HepG2 (cell line): ENCODE measurements around the gene TRIM2. TPM values are rescaled to one million over a fixed set of nuclear protein-coding genes. Genes with fewer than 3 reads are reported as not detected.

Experiments
- ATAC-seq: fragments of 200-7000 bp; cut with Tn5 transposase; 3 replicates; pipeline ENCODE4 v1.9.1; 2020; ENCODE audit warnings: mild to moderate bottlenecking, moderate library complexity
- BruUV-seq: library from RNA; stranded (reverse); fragments of 400-500 nt; replicated peaks from 2 replicates; lab custom pipeline; 2021; lab: Mats Ljungman, UMichigan
- CTCF ChIA-PET: fragments of 300-600 bp; formaldehyde crosslinking; extraction: SDS; loops from one replicate; lab custom pipeline; 2021; ENCODE audit warnings: low total read pairs, inconsistent platforms, low intra/inter-chr PET ratio; lab: Yijun Ruan, JAX
- POLR2A ChIA-PET: fragments of 350-600 bp; sonication (Branson Sonifier 250); formaldehyde crosslinking; loops from one replicate; lab custom pipeline; 2020; ENCODE audit warnings: antibody characterized with exemption, inconsistent platforms; lab: Yijun Ruan, JAX
- DNase-seq: peaks from one replicate; pipeline ENCODE4 v3.0.0-alpha.2; 2015; ENCODE audit warnings: low spot score
- FAIRE-seq: peaks from 3 replicates; lab custom pipeline; 2011; peaks lifted over from hg19 to GRCh38; lab: Jason Lieb, UNC
- H2AFZ ChIP-seq: one replicate; pipeline ENCODE4 v1.6.1; 2011; ENCODE audit warnings: low read length, inconsistent platforms
- H3K27ac ChIP-seq: fragments of 300-600 bp; 3 replicates; pipeline ENCODE4 v1.8.0; 2011; ENCODE audit warnings: mixed run types, mild to moderate bottlenecking, mixed read lengths, low read length, inconsistent platforms; ENCODE audit not compliant: insufficient read depth; ENCODE audit errors: extremely low read length
- H3K27me3 ChIP-seq, 2 experiments: fragments of 200-600 bp in 1 of 2; 2 replicates in 1 of 2; 3 replicates in 1 of 2; pipeline versions ENCODE4 v1.6.0 to v1.8.0; 2011; ENCODE audit warnings: low read length in 2 of 2, mild to moderate bottlenecking in 2 of 2, moderate library complexity in 2 of 2, inconsistent platforms in 1 of 2; ENCODE audit not compliant: insufficient read depth in 2 of 2, control insufficient read depth in 1 of 2
- H3K36me3 ChIP-seq, 2 experiments: fragments of 200-600 bp in 1 of 2; replicated peaks in 1 of 2; 2 replicates in 1 of 2; 3 replicates in 1 of 2; pipeline versions ENCODE4 v1.5.1 to v1.8.0; 2011; ENCODE audit warnings: low read length in 2 of 2, inconsistent platforms in 1 of 2; ENCODE audit not compliant: insufficient read depth in 2 of 2, control insufficient read depth in 1 of 2
- H3K4me1 ChIP-seq: 2 replicates; pipeline ENCODE4 v1.5.1; 2012; ENCODE audit warnings: low read length, inconsistent platforms; ENCODE audit not compliant: insufficient read depth
- H3K4me2 ChIP-seq: 2 replicates; pipeline ENCODE4 v1.6.0; 2011; ENCODE audit warnings: low read depth, low read length, inconsistent platforms
- H3K4me3 ChIP-seq, 3 experiments: fragments of 200-600 bp in 1 of 3; sonication (generic), shearing (Covaris generic) in 1 of 3; replicated peaks in 1 of 3; 2 replicates each; pipeline ENCODE4 v1.5.1; 2011 to 2016; ENCODE audit warnings: low read length in 3 of 3, inconsistent platforms in 2 of 3, low read depth in 2 of 3, mild to moderate bottlenecking in 2 of 3, control low read depth in 1 of 3, mixed read lengths in 1 of 3; ENCODE audit not compliant: insufficient read depth in 1 of 3
- H3K79me2 ChIP-seq: one replicate; pipeline ENCODE4 v1.6.1; 2011; ENCODE audit warnings: low read length, inconsistent platforms; ENCODE audit not compliant: insufficient read depth
- H3K9ac ChIP-seq: 2 replicates; pipeline ENCODE4 v1.6.0; 2011; ENCODE audit warnings: mild to moderate bottlenecking, low read depth, low read length, inconsistent platforms; ENCODE audit not compliant: insufficient read depth
- H3K9me3 ChIP-seq: 2 replicates; pipeline ENCODE4 v1.5.1; 2012; ENCODE audit warnings: mild to moderate bottlenecking, low read length
- H4K20me1 ChIP-seq: 2 replicates; pipeline ENCODE4 v1.6.0; 2011; ENCODE audit warnings: inconsistent platforms, mild to moderate bottlenecking, low read length, moderate library complexity; ENCODE audit not compliant: insufficient read depth
- BORCS8-MEF2B ChIP-seq: sonication (generic); formaldehyde crosslinking; IDR thresholded peaks from 2 replicates; pipeline ENCODE4 v1.8.0; 2022; ENCODE audit warnings: mild to moderate bottlenecking, missing genetic modification reagents
- MAFF ChIP-seq: IDR thresholded peaks from 2 replicates; pipeline ENCODE4 v1.6.1; 2011; ENCODE audit warnings: low read depth, low read length, improper control_type of control experiment
- NFKB2 ChIP-seq: sonication (generic); formaldehyde crosslinking; IDR thresholded peaks from 2 replicates; pipeline ENCODE4 v1.4.0; 2020; ENCODE audit warnings: missing genetic modification reagents, borderline replicate concordance
- PCBP2 ChIP-seq: fragments of 200-400 bp; formaldehyde crosslinking; optimal IDR thresholded peaks from 2 replicates; pipeline ENCODE3; 2018; ENCODE audit warnings: low read length, low read depth; ENCODE audit not compliant: poor library complexity, severe bottlenecking
- PRPF4 ChIP-seq: fragments of 200-400 bp; formaldehyde crosslinking; IDR thresholded peaks from 2 replicates; pipeline ENCODE4 v1.6.1; 2016; ENCODE audit warnings: low read length, low read depth; ENCODE audit not compliant: poor library complexity, severe bottlenecking
- SALL1 ChIP-seq: sonication (generic); formaldehyde crosslinking; IDR thresholded peaks from 2 replicates; pipeline ENCODE4 v1.8.0; 2022; ENCODE audit warnings: mild to moderate bottlenecking, missing genetic modification reagents
- ZFP36 ChIP-seq: fragments of 150-350 bp; IDR thresholded peaks from 2 replicates; pipeline ENCODE4 v1.6.1; 2018; ENCODE audit warnings: borderline replicate concordance, low read length, low read depth; ENCODE audit not compliant: partially characterized antibody
- ZNF816 ChIP-seq: sonication (generic); formaldehyde crosslinking; IDR thresholded peaks from 2 replicates; pipeline ENCODE4 v1.8.0; 2022; ENCODE audit warnings: missing genetic modification reagents, mild to moderate bottlenecking, borderline replicate concordance
- WGBS: methylation state at CpG from one replicate; pipeline ENCODE4 v1.1.6; 2017; ENCODE audit warnings: low lambda C conversion rate; 5-methylcytosine and 5-hydroxymethylcytosine counted together
- in situ Hi-C: cut with HindIII; loops from 2 replicates; pipeline ENCODE4 v1.10.0; 2017; ENCODE audit warnings: low pct_unique_long_range_greater_than_20kb; ENCODE audit not compliant: extremely low pct_ligation_motif_present
- intact Hi-C: fragments of 100-400 bp; cut with micrococcal nuclease; formaldehyde crosslinking; loops from one replicate; pipeline ENCODE4 v1.10.0; 2022; ENCODE audit not compliant: unreplicated experiment
- polyA plus RNA-seq, 8 experiments: library from polyadenylated mRNA; depleted of rRNA in 3 of 8; stranded (reverse) in 7 of 8; unstranded in 1 of 8; fragments of >200 nt; fragmentation: Illumina TruSeq in 4 of 8; extraction: Trizol in 4 of 8; gene quantifications; 2 replicates each; pipeline versions ENCODE4 v1.2.1 to v1.2.3, GENCODE V29; 2011 to 2016; ENCODE audit warnings: low read depth in 4 of 8, missing spikeins in 1 of 8, mixed read lengths in 1 of 8; ENCODE audit not compliant: insufficient read depth in 1 of 8
- total RNA-seq, 5 experiments: library from RNA; depleted of rRNA; stranded (reverse); fragments of >200 nt; fragmentation: Illumina TruSeq; extraction: Trizol; gene quantifications; 2 replicates each; pipeline ENCODE4 v1.2.3, GENCODE V29; 2016; ENCODE audit warnings: low read depth in 1 of 5
- TF ChIP-seq, protein P1 (sequence below): sonication (generic); formaldehyde crosslinking; IDR thresholded peaks from 2 replicates; pipeline ENCODE4 v1.4.0; 2020; ENCODE audit warnings: missing genetic modification reagents
- TF ChIP-seq, protein P2 (sequence below): sonication (generic); formaldehyde crosslinking; IDR thresholded peaks from 2 replicates; pipeline ENCODE4 v1.5.0; 2020; ENCODE audit warnings: mild to moderate bottlenecking, missing genetic modification reagents
- TF ChIP-seq, protein P3 (sequence below): sonication (generic); formaldehyde crosslinking; IDR thresholded peaks from 2 replicates; pipeline ENCODE4 v1.5.1; 2020; ENCODE audit warnings: mild to moderate bottlenecking, missing genetic modification reagents

Gene TRIM2
- total and polyA plus RNA-seq, 2 of the 13 experiments (the other 11 are each of a cell fraction or from before 2014, with no cell fraction given) = 2.1 to 4.2 TPM

DNA sequence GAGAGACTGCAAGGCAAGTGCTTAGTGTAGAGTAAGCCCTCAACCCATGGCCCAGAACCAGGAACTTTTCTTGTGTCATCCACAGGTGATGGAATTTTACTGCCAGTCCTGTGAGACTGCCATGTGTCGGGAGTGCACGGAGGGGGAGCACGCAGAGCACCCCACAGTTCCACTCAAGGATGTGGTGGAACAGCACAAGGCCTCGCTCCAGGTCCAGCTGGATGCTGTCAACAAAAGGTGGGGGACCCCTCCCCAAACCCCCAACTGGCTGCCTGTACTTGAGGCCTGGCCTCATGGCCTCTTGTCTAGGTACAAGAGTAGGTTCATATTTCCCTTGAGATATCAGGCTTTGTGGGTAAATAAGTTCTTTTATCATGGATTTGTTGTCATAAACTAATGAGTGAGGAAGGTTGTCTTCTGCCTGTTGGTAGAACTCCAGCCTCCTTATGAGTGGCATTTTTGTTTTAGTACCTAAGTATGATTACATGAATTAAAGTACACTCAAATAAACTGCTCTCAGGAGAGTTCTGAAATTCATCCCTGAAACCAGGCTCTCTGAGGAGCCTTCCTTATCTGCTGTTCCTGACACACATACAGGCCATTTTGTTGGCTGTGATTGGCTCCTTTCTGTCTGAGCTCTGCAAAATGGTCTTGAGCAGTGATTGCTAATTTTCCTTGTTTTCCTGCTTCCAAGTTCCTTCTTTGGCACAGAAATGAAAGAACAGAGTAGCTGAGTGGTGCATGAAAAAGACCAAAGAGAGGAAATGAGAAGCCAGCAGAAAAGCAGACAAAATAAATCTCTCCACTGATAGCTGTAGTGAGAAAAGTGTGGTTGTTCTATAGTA is 88.9 kb downstream of the TRIM2 start (continued):
- TF ChIP-seq, protein P1, sequence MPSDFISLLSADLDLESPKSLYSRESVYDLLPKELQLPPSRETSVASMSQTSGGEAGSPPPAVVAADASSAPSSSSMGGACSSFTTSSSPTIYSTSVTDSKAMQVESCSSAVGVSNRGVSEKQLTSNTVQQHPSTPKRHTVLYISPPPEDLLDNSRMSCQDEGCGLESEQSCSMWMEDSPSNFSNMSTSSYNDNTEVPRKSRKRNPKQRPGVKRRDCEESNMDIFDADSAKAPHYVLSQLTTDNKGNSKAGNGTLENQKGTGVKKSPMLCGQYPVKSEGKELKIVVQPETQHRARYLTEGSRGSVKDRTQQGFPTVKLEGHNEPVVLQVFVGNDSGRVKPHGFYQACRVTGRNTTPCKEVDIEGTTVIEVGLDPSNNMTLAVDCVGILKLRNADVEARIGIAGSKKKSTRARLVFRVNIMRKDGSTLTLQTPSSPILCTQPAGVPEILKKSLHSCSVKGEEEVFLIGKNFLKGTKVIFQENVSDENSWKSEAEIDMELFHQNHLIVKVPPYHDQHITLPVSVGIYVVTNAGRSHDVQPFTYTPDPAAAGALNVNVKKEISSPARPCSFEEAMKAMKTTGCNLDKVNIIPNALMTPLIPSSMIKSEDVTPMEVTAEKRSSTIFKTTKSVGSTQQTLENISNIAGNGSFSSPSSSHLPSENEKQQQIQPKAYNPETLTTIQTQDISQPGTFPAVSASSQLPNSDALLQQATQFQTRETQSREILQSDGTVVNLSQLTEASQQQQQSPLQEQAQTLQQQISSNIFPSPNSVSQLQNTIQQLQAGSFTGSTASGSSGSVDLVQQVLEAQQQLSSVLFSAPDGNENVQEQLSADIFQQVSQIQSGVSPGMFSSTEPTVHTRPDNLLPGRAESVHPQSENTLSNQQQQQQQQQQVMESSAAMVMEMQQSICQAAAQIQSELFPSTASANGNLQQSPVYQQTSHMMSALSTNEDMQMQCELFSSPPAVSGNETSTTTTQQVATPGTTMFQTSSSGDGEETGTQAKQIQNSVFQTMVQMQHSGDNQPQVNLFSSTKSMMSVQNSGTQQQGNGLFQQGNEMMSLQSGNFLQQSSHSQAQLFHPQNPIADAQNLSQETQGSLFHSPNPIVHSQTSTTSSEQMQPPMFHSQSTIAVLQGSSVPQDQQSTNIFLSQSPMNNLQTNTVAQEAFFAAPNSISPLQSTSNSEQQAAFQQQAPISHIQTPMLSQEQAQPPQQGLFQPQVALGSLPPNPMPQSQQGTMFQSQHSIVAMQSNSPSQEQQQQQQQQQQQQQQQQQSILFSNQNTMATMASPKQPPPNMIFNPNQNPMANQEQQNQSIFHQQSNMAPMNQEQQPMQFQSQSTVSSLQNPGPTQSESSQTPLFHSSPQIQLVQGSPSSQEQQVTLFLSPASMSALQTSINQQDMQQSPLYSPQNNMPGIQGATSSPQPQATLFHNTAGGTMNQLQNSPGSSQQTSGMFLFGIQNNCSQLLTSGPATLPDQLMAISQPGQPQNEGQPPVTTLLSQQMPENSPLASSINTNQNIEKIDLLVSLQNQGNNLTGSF (CRISPR knock-in tag) = no peak
- TF ChIP-seq, protein P2, sequence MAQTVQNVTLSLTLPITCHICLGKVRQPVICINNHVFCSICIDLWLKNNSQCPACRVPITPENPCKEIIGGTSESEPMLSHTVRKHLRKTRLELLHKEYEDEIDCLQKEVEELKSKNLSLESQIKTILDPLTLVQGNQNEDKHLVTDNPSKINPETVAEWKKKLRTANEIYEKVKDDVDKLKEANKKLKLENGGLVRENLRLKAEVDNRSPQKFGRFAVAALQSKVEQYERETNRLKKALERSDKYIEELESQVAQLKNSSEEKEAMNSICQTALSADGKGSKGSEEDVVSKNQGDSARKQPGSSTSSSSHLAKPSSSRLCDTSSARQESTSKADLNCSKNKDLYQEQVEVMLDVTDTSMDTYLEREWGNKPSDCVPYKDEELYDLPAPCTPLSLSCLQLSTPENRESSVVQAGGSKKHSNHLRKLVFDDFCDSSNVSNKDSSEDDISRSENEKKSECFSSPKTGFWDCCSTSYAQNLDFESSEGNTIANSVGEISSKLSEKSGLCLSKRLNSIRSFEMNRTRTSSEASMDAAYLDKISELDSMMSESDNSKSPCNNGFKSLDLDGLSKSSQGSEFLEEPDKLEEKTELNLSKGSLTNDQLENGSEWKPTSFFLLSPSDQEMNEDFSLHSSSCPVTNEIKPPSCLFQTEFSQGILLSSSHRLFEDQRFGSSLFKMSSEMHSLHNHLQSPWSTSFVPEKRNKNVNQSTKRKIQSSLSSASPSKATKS (CRISPR knock-in tag) = no peak

DNA sequence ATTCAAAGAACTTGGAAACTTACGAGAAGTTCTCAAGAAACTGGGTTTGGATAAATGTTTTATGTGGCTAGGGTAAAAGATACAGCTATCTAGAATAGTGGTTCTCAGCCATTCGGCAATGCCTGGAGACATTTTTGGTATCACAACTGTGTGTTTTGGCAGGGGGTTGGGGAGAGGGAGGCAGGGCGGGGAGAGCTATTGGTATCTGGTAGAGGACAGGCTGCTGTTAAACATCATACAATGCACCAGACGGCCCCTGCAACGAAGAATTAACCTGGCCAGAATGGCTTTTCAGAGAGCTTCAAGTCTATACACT is 89.5 kb downstream of the TRIM2 start:
- 91% methylated on average over 5 of the region's 5 CpGs for WGBS
- TF ChIP-seq PRPF4 (no peak), ZFP36 (no peak), PCBP2 (no peak), ZNF816 (CRISPR knock-in tag) (no peak), SALL1 (no peak), BORCS8-MEF2B (CRISPR knock-in tag) (no peak), NFKB2 (no peak), MAFF (no peak)
- TF ChIP-seq, protein P3, sequence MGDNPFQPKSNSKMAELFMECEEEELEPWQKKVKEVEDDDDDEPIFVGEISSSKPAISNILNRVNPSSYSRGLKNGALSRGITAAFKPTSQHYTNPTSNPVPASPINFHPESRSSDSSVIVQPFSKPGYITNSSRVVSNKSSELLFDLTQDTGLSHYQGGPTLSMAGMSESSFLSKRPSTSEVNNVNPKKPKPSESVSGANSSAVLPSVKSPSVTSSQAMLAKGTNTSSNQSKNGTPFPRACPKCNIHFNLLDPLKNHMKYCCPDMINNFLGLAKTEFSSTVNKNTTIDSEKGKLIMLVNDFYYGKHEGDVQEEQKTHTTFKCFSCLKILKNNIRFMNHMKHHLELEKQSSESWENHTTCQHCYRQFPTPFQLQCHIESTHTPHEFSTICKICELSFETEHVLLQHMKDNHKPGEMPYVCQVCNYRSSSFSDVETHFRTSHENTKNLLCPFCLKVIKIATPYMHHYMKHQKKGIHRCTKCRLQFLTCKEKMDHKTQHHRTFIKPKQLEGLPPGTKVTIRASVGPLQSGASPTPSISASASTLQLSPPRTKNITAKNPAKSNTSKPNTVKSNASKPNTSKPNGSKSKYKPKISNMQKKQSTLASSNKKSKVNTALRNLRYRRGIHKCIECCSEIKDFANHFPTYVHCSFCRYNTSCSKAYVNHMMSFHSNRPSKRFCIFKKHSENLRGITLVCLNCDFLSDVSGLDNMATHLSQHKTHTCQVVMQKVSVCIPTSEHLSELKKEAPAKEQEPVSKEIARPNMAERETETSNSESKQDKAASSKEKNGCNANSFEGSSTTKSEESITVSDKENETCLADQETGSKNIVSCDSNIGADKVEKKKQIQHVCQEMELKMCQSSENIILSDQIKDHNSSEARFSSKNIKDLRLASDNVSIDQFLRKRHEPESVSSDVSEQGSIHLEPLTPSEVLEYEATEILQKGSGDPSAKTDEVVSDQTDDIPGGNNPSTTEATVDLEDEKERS (CRISPR knock-in tag) = no peak

More for the DNA sequence above, 89.5 kb downstream of the TRIM2 start:
- Histone ChIP-seq H3K4me1 (no peaks in the 10 kb centered on the region), H3K79me2 (no peaks in the 10 kb centered on the region), H3K36me3 (no peaks in the 10 kb centered on the region), H3K4me3 (no peak overlapping the region), H3K4me2 (no peak overlapping the region), H2AFZ (no peak overlapping the region), H3K9ac (no peak overlapping the region), H3K9me3 (no peaks in the 10 kb centered on the region), H4K20me1 (no peaks in the 10 kb centered on the region), H3K27ac (no peak overlapping the region), H3K27me3 (no peaks in the 10 kb centered on the region)
- FAIRE-seq (no peak), DNase-seq (no peak), ATAC-seq (no peak)
- intact Hi-C loops (no loop called here), in situ Hi-C loops (no loop called here)
- ChIA-PET POLR2A (no interaction called here), CTCF (no interaction called here)
- no TSS peak for BruUV-seq
